Midbrain (tissue), 1 donor: ENCODE data around the gene ASH1L.
"Not testable (repeated sequence)": the region's sequence is repeated elsewhere in the genome, so short reads cannot be mapped to it uniquely, and the experiment has no call there.

Source experiments
- DNase-seq: peaks from one replicate; lab custom pipeline; 2025; lab: John Stamatoyannopoulos, UW

The ASH1L gene

GRCh38 chr1:155562581-155563376 is at the start of gene ASH1L:
Gene ASH1L (minus strand): TSS chr1:155562803. CDS start chr1:155521519, 41,284 bp downstream.
- peak; percentile 97 for DNase-seq

- DNase-seq = not testable (repeated sequence)
These were observed 47.6 kb upstream of the ASH1L start for GRCh38 chr1:155610257-155610647.

- peak; percentile 94 for DNase-seq
These were observed 47.1 kb upstream of the ASH1L start, which contains the start of gene MSTO1 for GRCh38 chr1:155609515-155610256. Gene MSTO1 (plus strand): TSS chr1:155610218. CDS start chr1:155610249, 31 bp downstream.

GRCh38 chr1:155608888-155609225 is 46.3 kb upstream of the ASH1L start:
- no peak for DNase-seq

GRCh38 chr1:155607708-155608107 is 45.1 kb upstream of the ASH1L start:
- DNase-seq = no peak

GRCh38 chr1:155599828-155600572 is 37.4 kb upstream of the ASH1L start:
- DNase-seq = not testable (repeated sequence)

GRCh38 chr1:155598842-155599331 is 36.3 kb upstream of the ASH1L start:
- DNase-seq = peak; percentile 38

- DNase-seq = no peak
These were observed 34.3 kb upstream of the ASH1L start for GRCh38 chr1:155596864-155597263.

GRCh38 chr1:155595877-155596474 is 33.4 kb upstream of the ASH1L start:
- peak; percentile 52 for DNase-seq

- peak; percentile 44 for DNase-seq
These were observed 29.2 kb upstream of the ASH1L start for GRCh38 chr1:155591770-155592169.

- DNase-seq = not testable (repeated sequence)
These were observed 28.1 kb upstream of the ASH1L start for GRCh38 chr1:155590516-155591247.

GRCh38 chr1:155589282-155589681 is 26.7 kb upstream of the ASH1L start:
- not testable (repeated sequence) for DNase-seq

- DNase-seq = not testable (repeated sequence)
These were observed 21.2 kb upstream of the ASH1L start for GRCh38 chr1:155583846-155584245.

- DNase-seq = not testable (repeated sequence)
These were observed 13.0 kb upstream of the ASH1L start for GRCh38 chr1:155575608-155576007.

GRCh38 chr1:155574077-155574476 is 11.5 kb upstream of the ASH1L start:
- no peak for DNase-seq

- DNase-seq = no peak
These were observed 8.0 kb upstream of the ASH1L start for GRCh38 chr1:155570593-155570990.

GRCh38 chr1:155569988-155570592 is 7.5 kb upstream of the ASH1L start:
- no peak for DNase-seq

- DNase-seq = not testable (repeated sequence)
These were observed 897 bp upstream of the ASH1L start for GRCh38 chr1:155563377-155564022.

GRCh38 chr1:155561779-155562580 is 623 bp downstream of the ASH1L start:
- DNase-seq = peak; percentile 66
